Cardiac fibroblast (primary cell): ENCODE data around the gene LSMEM2.
A peak's percentile ranks its signal among the peaks of the same experiment; 100 is the strongest.

Experiments
- DNase-seq, 2 donors: peaks; one replicate each; pipeline versions ENCODE4 v3.0.0 to v3.0.0-alpha.2; 2010; ENCODE audit warnings: low read depth in 2 of 2
- H3K4me3 ChIP-seq, 2 donors: replicated peaks in 1 of 2; 1 replicate in 1 of 2; 2 replicates in 1 of 2; pipeline ENCODE4 v1.5.1; 2011; ENCODE audit warnings: low read depth in 2 of 2, low read length in 2 of 2, mild to moderate bottlenecking in 2 of 2, moderate library complexity in 1 of 2
- CTCF ChIP-seq: IDR thresholded peaks from one replicate; pipeline ENCODE4 v1.5.1; 2011; ENCODE audit warnings: low read depth, mild to moderate bottlenecking, low read length, inconsistent platforms

The LSMEM2 gene

GRCh38 chr3:50314342-50314741 is 35.5 kb downstream of the LSMEM2 start:
- no peak for DNase-seq
- no peak for TF ChIP-seq CTCF
- H3K4me3 ChIP-seq: no peak overlapping the region

GRCh38 chr3:50314816-50315215 is 35.9 kb downstream of the LSMEM2 start:
- DNase-seq: no peak
- TF ChIP-seq CTCF: no peak
- H3K4me3 ChIP-seq: no peak overlapping the region

- no peak overlapping the region for H3K4me3 ChIP-seq
- no peak for TF ChIP-seq CTCF
- peak in 1 of 2 donors; percentile 40 for DNase-seq
Measured at GRCh38 chr3:50316657-50317242, 37.9 kb downstream of the LSMEM2 start.

GRCh38 chr3:50317300-50317699 is 38.4 kb downstream of the LSMEM2 start:
- no peak for TF ChIP-seq CTCF
- DNase-seq: no peak
- H3K4me3 ChIP-seq: no peak overlapping the region

GRCh38 chr3:50318163-50318562 is 39.3 kb downstream of the LSMEM2 start:
- DNase-seq: no peak
- H3K4me3 ChIP-seq: no peak overlapping the region
- no peak for TF ChIP-seq CTCF

- no peak for DNase-seq
- H3K4me3 ChIP-seq: no peak overlapping the region
- no peak for TF ChIP-seq CTCF
Measured at GRCh38 chr3:50318615-50319014, 39.7 kb downstream of the LSMEM2 start.

GRCh38 chr3:50319181-50319893 is 40.5 kb downstream of the LSMEM2 start:
- DNase-seq: no peak
- H3K4me3 ChIP-seq: peak overlapping the region in 1 of 2 donors; percentile 74

More at GRCh38 chr3:50319181-50319893, 40.5 kb downstream of the LSMEM2 start:
- TF ChIP-seq CTCF: no peak
